ENCODE results near the gene RASSF1. TPM values are rescaled to one million over a fixed set of nuclear protein-coding genes. Genes with fewer than 3 reads are reported as not detected.

RASSF1 gene
- polyA plus RNA-seq, 1 donor from 2014 or later, result 51.4 TPM

- Histone ChIP-seq H3K79me2 (replicated peaks; ENCODE audit: insufficient read depth, low read length) (no peaks in the 10 kb centered on the region), H2AFZ (ENCODE audit: low read depth, low read length) (no peak overlapping the region), H3K4me2 (ENCODE audit: low read length) (no peak overlapping the region), H3F3A (ENCODE audit: insufficient read depth, low read length, poor library complexity, severe bottlenecking) (no peaks in the 10 kb centered on the region), H3K9me2 (ENCODE audit: insufficient read depth, low read length) (no peaks in the 10 kb centered on the region), H3K27me3 (ENCODE audit: insufficient read depth, low read depth, low read length) (no peaks in the 10 kb centered on the region), H3K9ac (ENCODE audit: low read length) (no peak overlapping the region), H3K9me3 (ENCODE audit: low read length) (no peaks in the 10 kb centered on the region), H4K20me1 (ENCODE audit: insufficient read depth) (no peaks in the 10 kb centered on the region), H3K27ac (ENCODE audit: low read length) (no peak overlapping the region), H3K4me3 (ENCODE audit: low read length) (no peak overlapping the region), H3K36me3 (ENCODE audit: insufficient read depth, low read length) (peaks cover 7% of the 10 kb centered on the region)
- TF ChIP-seq CTCF (IDR thresholded peaks at IDR 0.05; ENCODE audit: poor library complexity, severe bottlenecking), result no peak
- no peak for TF ChIP-seq SMC3 (conservative IDR thresholded peaks at IDR 0.05; ENCODE audit: poor library complexity)
- no peak for TF ChIP-seq POLR2AphosphoS5 (IDR thresholded peaks at IDR 0.05)
- TF ChIP-seq EZH2 (IDR thresholded peaks at IDR 0.05; ENCODE audit: borderline replicate concordance, insufficient read depth, low read length, poor library complexity, severe bottlenecking), result no peak
- no peak for TF ChIP-seq MXI1 (conservative IDR thresholded peaks at IDR 0.05; ENCODE audit: poor library complexity, severe bottlenecking)
- no peak for TF ChIP-seq RAD21 (conservative IDR thresholded peaks at IDR 0.05)
- TF ChIP-seq REST (IDR thresholded peaks at IDR 0.05; ENCODE audit: borderline replicate concordance), result no peak
- TF ChIP-seq TAF1 (IDR thresholded peaks at IDR 0.05; ENCODE audit: low read depth), result no peak
- TF ChIP-seq EP300 (conservative IDR thresholded peaks at IDR 0.05; ENCODE audit: poor library complexity, severe bottlenecking), result no peak
Observed at GRCh38 chr3:50365842-50366220, 25.2 kb upstream of the RASSF1 start.

GRCh38 chr3:50365080-50365841 is 24.6 kb upstream of the RASSF1 start:
- Histone ChIP-seq H3K27ac (ENCODE audit: low read length) (no peak overlapping the region), H3K9me3 (ENCODE audit: low read length) (no peaks in the 10 kb centered on the region), H3K9me2 (ENCODE audit: insufficient read depth, low read length) (no peaks in the 10 kb centered on the region), H3K9ac (ENCODE audit: low read length) (no peak overlapping the region), H3F3A (ENCODE audit: insufficient read depth, low read length, poor library complexity, severe bottlenecking) (no peaks in the 10 kb centered on the region), H3K27me3 (ENCODE audit: insufficient read depth, low read depth, low read length) (no peaks in the 10 kb centered on the region), H3K79me2 (replicated peaks; ENCODE audit: insufficient read depth, low read length) (no peaks in the 10 kb centered on the region), H4K20me1 (ENCODE audit: insufficient read depth) (no peaks in the 10 kb centered on the region), H2AFZ (ENCODE audit: low read depth, low read length) (no peak overlapping the region), H3K4me2 (ENCODE audit: low read length) (no peak overlapping the region), H3K4me3 (ENCODE audit: low read length) (no peak overlapping the region), H3K36me3 (ENCODE audit: insufficient read depth, low read length) (peaks cover 7% of the 10 kb centered on the region)
- TF ChIP-seq RAD21 (conservative IDR thresholded peaks at IDR 0.05) (peak; percentile 18), POLR2AphosphoS5 (IDR thresholded peaks at IDR 0.05) (no peak), CTCF (IDR thresholded peaks at IDR 0.05; ENCODE audit: poor library complexity, severe bottlenecking) (peak; percentile 12), SMC3 (conservative IDR thresholded peaks at IDR 0.05; ENCODE audit: poor library complexity) (no peak), EZH2 (IDR thresholded peaks at IDR 0.05; ENCODE audit: borderline replicate concordance, insufficient read depth, low read length, poor library complexity, severe bottlenecking) (no peak), TAF1 (IDR thresholded peaks at IDR 0.05; ENCODE audit: low read depth) (no peak)
